HG03354 (cell line): ENCODE measurements around the gene RAB5B.

Experiments used
- ATAC-seq: cut with Tn5 transposase; IDR thresholded peaks from one replicate; pipeline ENCODE4 v1.9.1; 2021; ENCODE audit warnings: mild to moderate bottlenecking; ENCODE audit not compliant: unreplicated experiment, poor library complexity, severe bottlenecking

The RAB5B gene

GRCh38 chr12:56007564-56008559, 34.0 kb downstream of the RAB5B start:
- ATAC-seq = peak; percentile 60

- ATAC-seq = no peak
These were observed 36.3 kb downstream of the RAB5B start for GRCh38 chr12:56010111-56010570.

DNA sequence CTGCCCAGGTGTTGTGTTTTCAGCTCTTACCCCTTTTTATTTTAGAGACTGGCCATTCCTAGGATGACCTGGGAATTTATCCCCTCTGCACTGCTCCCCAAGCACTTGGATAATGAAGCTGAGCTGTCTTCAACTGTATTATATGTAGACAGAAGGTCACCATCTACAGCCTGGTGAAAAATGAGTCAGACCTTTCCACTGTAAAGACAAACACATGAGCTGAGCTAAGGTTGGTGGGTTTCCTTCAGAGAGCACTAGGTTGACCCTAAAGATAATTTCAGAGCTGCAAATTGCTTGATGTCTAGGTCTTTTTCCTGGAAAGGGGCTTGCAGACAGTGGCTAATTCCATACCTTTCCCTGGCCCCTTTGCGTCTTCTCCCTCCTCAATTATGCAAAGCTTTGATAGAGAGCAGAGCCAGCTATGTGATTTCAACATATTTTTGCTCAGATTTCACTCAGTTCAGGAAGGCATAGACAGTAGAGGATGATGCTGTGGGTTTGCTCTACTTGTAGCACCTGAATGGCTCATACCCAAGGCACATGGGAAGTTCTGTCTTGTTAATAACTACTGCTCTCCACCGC, 37.7 kb downstream of the RAB5B start:
- ATAC-seq = no peak

DNA sequence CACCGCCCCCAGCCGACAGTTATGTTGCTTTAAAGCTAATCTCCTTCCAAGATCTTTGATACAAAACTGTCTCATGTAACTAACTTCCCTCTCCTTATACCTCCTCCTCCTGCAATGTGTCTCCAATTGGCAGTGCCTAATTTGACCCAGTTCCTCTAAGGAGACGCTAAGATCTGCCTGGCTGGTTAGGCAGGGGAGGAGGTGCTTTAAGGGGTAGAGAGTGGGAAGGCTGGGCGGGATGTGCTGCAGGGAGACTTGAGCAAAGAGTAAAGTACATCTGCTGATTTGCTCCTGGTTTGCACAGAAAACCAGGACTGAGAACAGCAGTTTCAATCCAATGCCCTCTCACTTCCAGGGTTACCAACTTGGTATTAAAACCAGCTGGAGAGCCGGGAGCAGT, 39.6 kb downstream of the RAB5B start:
- no peak for ATAC-seq

- no peak for ATAC-seq
These were observed 40.3 kb downstream of the RAB5B start for GRCh38 chr12:56014205-56014604.

- no peak for ATAC-seq
These were observed 43.3 kb downstream of the RAB5B start for GRCh38 chr12:56017181-56017580.

DNA sequence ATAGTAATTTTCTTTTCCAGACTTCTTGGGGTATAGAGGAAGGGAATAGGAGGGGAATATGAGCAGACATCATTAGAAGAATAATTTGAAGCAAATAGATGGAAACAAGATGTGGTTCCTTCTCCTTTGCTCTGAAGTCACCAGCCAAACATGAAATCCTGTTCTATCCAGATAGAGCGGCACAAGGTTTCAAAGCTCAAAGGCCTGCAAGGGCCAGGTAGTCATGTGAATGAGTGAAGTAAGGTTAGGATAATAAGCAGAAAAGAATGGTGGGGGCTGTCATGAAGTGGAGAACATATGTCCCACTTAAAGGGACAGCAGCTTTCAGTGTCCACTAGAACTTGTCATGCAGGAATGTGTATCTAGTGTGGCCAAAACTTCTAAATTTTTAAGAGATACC, 44.5 kb downstream of the RAB5B start:
- no peak for ATAC-seq

GRCh38 chr12:56020423-56021184, 46.7 kb downstream of the RAB5B start, which contains the start of gene IKZF4:
Gene IKZF4, plus strand, starts transcription at chr12:56021043. Its CDS starts 451 bp downstream, at chr12:56021494.
- ATAC-seq = no peak

- ATAC-seq = no peak
These were observed 48.1 kb downstream of the RAB5B start for GRCh38 chr12:56021889-56022497.

DNA sequence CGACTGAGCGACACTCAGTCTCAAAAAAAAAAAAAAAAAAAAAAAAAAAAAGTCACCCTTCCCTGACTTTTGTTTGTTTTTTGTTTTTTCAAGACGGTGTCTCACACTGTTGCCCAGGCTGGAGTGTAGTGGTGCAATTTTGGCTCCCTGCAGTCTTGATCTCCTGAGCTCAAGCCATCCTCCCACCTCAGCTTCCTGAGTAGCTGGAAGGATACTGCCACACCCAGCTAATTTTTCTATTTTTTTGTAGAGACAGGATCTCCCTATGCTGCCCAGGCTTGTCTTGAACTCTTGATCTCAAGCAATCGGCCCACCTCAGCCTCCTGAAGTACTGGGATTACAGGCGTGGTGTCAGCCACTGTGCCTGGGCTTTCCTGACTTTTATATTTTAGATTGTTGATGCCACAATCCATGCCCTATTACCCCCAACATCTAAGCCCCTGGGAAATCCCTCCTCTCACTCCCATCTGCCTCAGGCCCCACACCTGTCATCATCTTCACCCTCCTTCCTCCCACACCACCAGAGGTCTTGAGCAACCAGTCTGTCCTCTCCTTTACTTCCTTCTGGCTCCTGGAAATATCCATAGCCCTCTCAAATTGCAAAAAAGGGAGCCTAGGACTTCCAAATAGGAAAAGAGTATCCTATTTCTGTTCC, 54.8 kb downstream of the RAB5B start:
- ATAC-seq = no peak

GRCh38 chr12:56029166-56029519, 55.3 kb downstream of the RAB5B start:
- ATAC-seq = no peak

DNA sequence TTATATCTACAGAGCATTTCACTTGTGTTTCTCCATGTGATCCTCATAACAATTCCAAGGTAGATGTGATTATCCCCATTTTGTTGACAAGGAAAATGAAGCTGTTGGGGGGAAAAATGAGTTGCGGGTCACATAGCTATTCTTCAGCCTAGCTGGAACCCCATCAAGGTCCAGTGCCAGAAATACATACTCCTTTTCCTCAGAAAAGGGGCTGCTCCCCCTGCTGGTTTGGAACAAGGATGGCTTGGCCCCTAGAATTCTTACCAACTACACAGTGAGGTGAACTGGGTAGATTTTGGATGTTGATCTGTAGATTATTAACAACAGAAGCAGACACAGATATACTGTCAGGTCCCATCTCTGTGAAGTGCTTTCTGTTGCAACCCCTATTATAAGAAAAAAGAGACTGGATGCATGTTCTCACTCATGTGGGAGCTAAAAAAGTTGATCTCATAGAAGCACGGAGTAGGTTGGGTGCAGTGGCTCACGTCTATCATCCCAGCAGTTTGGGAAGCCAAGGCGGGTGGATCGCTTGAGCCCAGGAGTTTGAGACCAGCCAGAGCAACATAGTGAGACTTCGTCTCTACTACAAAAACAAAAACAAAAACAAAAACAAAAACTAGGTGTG, 55.9 kb downstream of the RAB5B start:
- peak; percentile 60 for ATAC-seq

DNA sequence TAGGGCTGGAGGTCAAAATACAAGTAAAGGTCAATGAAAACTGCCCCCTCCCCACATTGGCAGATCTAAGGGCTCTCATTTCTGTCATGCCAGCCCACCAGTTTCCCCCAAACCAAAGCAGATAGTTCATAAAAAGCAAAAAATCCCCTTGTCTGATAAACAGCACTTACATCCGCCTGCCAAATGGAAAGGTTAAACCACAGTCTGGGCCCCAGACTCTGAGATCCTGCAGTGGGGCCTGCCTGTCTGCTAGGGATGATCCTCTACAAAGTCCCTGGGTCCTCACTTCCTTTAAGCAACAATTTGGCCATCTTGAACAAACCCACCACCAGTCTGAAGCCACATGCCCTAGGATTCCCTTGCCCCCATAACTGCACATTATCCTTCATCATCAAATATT, 58.1 kb downstream of the RAB5B start:
- ATAC-seq = no peak

GRCh38 chr12:56034586-56035332, 60.9 kb downstream of the RAB5B start:
- no peak for ATAC-seq

DNA sequence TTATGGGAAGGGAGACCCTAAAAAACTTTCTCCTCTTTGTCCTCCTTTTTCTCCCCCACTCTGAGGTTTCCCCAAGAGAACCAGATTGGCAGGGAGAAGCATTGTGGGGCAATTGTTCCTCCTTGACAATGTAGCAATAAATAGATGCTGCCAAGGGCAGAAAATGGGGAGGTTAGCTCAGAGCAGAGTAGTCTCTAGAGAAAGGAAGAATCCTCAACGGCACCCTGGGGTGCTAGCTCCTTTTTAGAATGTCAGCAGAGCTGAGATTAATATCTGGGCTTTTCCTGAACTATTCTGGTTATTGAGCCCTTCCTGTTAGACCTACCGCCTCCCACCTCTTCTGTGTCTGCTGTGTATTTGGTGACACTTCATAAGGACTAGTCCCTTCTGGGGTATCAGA, 63.3 kb downstream of the RAB5B start:
- ATAC-seq = no peak

DNA sequence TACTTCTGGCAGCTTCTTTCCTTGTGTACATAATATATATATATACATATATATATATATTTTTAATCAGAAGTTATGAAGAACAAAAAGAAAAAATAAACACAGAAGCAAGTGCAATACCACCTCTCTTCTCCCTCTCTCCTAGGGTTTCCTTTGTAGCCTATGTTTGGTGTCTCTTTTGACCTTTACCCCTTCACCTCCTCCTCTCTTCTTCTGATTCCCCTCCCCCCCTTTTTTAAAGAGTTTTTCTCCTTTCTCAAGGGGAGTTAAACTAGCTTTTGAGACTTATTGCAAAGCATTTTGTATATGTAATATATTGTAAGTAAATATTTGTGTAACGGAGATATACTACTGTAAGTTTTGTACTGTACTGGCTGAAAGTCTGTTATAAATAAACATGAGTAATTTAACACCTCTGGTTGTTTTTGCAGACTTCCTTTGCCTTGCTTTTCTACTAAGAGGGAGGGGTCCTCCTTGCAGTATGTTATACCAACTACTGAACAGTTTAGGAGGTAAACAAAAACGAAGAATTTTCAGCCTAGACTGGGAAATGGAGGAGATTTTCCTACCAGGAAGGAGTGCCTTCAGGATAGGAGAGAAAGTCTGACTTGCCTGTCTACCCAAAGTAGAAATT, 64.3 kb downstream of the RAB5B start:
- no peak for ATAC-seq

DNA sequence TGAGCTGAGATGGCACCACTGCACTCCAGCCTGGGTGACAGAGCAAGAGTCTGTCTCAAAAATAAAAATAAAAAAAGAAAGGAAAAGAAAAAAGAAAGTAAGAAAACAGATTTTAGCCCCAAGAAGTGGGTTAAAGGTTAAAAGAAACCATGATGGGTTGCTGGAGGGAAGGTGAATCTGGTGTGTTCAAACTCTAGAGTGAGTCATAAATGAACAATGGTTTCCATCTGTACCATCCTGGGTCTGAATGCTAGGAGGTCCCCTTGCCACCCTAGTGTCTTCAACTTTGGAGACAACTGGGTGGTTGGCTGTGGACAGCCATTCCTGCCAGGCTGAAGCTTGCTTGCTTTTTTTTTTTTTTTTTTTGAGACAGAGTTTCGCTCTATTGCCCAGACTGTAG, 66.3 kb downstream of the RAB5B start:
- no peak for ATAC-seq
